Endothelial cell of hepatic sinusoid (primary cell): ENCODE data around the gene C22orf23.
"Not testable (repeated sequence)": the region's sequence is repeated elsewhere in the genome, so short reads cannot be mapped to it uniquely, and the experiment has no call there.

Experiments used
- in situ Hi-C: cut with HindIII; loops from 2 replicates; pipeline ENCODE4 v1.10.0; 2017; ENCODE audit warnings: low sequenced_read_pairs

The C22orf23 gene

DNA sequence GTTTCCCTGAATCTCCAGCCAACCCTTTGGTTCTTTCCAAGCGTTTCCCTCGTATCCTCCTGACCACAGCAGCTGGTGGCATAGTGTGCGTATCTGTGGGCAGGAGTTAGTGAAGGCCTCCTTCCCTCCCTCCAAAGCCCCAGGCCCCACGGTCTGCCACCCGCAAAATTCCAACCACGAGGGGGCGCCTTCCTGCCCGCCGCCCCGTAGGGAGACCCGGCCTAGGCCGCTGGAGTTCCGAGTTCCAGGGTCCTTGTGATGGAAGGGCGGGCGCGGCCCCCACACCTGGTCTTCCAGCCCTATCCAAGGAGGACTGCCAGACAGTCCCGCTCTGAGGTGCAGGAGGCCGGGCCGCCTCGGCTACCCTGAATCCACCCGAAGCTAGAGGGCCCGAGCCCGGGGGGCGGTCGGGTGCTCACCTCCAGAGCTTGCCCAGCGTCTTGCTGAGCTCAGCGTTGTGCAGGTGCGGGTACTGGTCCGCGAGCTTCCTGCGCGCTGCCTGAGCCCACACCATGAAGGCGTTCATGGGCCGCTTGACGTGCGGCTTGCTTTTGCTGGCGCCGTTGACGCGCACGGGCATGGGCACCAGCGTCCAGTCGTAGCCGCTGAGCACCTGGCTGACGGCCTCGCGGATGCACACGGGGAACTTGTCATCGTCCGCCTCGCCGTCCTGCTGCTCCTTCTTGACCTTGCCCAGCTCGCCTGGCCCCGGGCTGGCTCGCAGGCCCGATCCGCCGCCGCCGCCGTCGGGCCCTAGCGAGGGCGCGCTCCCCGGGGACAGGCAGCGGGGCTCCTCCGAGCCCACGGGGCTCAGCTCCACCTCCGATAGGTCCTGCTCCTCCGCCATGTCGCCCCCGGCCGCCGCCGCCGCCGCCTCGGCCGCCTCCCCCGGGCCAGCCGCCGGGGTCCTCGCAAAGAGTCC lies 29.8 kb upstream of the C22orf23 start:
- in situ Hi-C loops: no loop called here

DNA sequence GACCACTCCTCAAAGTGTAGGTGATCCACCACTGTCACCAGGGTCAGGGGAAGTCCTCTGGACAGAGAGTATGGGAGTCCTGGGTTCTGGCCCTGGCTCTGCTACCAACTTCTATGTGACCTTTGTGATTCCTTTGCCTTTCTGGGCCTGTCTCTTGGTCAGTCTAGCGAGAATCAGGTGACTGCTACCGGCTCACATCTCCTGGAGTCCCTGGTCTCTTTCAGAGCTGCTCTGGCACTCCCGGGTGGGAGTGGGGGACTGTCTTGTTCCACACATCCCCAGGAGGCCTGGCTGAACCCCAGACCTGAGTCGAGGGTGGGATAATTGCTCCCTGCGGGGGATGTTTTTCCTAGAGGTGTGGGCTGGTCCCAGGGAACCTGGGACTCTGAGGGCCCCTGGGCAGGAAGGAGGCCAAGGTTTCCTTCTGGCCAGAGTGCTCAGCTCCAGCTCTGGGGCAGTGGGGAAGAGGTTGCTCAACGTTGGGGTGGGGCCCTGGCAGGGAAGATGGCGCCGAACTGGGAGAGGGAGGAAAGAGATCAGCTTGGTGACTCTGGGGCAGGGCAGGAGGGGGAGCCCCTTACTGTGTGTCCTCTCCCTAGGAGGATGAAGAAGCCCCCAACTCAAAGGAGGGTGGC lies 28.9 kb upstream of the C22orf23 start:
- in situ Hi-C loops: no loop called here

DNA sequence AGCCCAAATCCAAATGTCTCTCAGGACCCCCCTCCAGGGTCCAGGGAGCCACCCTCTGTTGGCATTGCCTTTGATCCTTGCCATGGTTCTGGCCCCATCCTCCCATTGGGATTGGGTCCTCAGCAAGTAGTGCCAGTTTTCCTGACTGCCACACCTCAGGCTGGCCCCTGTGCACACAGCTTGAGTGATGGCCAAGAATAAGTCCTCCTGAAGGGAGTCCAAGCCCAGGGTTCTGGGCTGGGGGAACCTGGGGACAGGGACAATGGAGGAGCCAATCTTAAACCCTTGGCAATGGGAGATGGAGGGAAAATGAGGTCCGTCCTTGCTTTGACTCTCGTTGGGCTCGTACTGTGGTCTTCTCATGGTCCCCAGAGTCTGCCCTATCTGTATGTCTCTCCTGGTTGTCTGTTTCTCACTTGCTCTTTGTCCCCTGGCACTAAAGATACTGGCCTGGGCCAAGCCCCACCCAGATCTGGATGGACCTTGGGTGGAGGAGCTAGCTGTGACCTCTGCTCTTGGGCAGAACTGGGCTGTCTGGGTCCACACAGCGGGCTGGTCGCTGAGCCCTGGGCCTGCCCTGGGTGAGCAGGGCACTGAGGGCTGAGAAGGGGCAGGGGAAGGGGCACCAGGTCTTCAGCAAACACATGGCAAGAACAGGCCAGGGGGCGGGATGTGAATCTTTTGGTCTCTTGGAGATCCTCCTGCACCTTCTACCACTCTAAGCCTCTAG lies 28.0 kb upstream of the C22orf23 start:
- in situ Hi-C loops: no loop called here

- in situ Hi-C loops: no loop called here
Observed at GRCh38 chr22:37979782-37980181, 26.4 kb upstream of the C22orf23 start.

- in situ Hi-C loops: no loop called here
Observed at GRCh38 chr22:37976547-37976946, 23.1 kb upstream of the C22orf23 start.

- in situ Hi-C loops: not testable (repeated sequence)
Observed at GRCh38 chr22:37976022-37976421, 22.6 kb upstream of the C22orf23 start.

DNA sequence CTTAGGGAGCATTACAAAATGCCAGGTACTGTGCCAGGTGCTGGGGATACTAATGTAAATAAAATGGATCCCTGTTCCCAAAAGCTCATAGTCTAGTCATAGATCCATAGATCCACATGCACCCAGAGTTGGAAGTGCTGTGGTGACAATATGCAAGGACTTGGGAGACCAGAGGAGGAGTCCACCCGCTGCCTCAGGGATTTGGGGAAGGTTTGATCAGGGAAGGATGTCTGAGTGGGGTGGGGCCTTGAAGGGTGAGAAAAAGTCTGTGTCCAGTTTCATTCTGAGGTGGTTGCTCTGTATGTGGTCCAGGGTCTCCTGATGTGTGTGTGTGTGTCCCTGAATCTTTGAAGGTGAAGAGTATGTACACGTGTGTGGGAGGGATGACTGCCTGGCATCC lies 21.8 kb upstream of the C22orf23 start:
- in situ Hi-C loops: no loop called here

- in situ Hi-C loops: no loop called here
Observed at GRCh38 chr22:37973271-37974170, 20.1 kb upstream of the C22orf23 start.

DNA sequence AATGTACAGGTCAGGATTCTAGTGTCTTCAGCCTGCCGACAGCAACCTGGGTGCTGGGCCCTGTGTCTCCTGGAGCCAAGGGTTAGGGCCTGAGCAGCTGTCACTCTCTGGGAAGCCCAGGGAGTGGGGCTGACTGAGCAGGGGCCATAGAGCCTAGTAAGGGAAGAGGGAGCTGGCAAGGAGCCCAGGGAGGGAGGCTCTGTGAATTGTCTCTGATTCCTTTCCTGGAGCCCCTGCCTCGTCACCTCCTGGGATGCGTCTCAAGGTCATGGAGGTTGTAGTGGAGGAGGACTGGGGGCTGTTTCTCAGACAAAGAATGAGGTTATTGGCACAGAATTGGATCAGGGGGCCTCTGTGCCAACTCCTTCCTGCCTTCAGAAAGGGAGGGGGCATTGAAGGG lies 19.1 kb upstream of the C22orf23 start:
- in situ Hi-C loops: no loop called here

DNA sequence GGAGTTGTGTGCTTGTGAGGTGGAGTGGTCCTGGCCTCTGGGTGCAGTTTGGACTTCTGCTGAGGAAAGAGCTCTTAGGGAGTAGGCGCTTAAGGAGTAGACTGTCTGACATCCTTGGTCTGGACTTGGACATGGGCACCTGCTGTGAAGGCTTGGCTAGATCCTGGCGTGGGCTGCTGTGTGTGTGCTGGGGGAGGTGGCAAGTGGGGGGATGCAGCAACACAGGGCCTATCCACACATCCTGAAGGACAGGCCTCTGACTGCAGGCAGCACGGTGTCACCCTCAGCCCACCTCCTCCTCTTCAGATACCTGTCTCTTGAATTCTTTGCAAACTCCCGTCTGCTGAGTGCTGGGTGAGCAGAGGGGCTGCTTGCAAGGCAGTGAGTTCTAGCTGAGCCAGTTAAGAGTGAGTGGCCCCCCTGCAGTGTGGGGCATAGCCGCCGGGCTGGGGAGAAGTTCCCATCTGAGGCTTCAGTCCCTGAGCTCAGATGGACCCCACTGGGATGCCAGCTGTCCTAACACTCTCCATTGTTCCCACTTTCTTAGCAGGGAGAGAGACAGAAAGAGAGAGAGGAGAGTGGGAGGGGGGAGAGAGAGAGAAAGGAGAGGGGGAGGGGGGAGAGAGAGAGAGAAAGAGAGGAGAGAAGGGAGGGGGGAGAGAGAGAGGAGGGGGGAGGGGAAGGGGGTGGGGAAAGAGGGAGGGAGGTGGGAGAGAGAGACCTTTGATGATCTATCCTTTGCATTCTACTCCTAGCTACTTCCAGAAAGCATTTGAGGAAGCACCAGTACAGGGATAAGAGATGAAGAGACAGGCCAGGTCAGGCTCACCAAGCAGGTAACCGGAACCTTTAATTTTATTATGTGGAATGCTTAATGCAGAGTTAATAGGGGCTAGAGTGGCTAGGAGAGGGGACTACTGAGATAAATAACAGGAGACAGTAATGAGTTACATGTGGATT lies 18.4 kb upstream of the C22orf23 start:
- in situ Hi-C loops: no loop called here

DNA sequence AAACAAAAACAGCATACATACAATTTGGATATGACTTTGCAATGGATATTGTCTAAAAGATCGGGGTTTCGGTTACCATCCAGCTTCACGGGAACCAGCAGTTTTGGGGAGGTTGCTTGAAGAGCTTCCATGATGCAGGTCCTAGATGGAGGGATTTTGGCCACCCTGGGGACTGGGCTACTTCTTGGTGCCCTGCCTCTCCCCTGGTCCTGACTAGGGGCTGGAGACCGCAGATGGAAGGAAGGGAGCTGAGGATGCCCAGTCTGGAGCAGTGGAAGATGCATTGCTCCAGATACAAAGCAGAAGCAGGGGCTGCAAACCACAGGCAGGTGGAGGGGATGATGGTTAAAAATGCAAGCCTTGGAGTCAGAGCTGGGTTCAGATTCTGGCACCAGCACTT lies 17.5 kb upstream of the C22orf23 start:
- in situ Hi-C loops: no loop called here

DNA sequence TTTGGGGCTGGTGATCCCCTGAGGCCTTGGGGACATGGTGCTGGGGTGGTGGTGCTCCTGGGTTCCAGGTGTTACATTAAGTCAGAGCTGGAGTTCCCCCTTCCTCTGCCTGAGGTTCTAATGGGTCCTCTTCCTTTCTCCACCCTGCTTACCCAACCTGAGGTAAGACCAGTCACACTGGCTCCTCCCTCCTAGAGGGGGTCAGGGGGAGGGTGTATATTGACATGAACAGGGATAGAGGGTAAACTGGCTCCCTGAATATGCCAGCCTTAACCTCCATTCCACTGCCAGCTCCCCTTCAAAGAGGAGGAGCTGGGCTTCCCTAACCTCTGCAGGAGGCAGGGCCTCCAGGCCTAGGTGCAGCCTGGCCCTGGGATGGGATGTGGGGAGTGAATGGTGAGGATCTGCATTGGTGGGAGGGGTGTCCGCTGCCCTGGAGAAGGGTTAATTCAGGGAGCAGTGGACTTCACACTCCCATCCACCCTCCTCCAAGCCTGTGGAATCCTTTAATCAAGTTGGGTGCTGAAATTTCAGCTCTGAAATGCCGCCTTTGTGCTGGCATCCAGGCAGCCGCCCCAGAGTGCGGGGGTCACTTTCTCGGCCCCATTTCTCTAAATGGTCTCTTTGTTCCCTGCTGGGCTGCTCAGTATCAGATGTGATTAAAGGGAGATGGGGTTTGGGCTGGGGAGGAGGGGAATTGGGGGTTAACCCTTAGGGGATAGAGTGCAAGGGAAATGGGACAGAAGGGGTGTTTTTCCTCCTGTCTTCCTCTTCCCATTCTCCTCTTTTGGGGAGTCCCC lies 15.3 kb upstream of the C22orf23 start:
- in situ Hi-C loops: loop anchor here (5.0 to 10.0 kb wide), 3 partner anchors 81 to 151 kb away; no protein-coding TSS in a partner anchor

GRCh38 chr22:37967637-37968451 lies 14.4 kb upstream of the C22orf23 start:
- in situ Hi-C loops: loop anchor here (5.0 to 10.0 kb wide), 3 partner anchors 81 to 151 kb away; no protein-coding TSS in a partner anchor

- in situ Hi-C loops: loop anchor here (5.0 to 10.0 kb wide), 3 partner anchors 80 to 150 kb away; no protein-coding TSS in a partner anchor
Observed at GRCh38 chr22:37967147-37967546, 13.7 kb upstream of the C22orf23 start.

- in situ Hi-C loops: loop anchor here (5.0 to 10.0 kb wide), 3 partner anchors 79 to 149 kb away; no protein-coding TSS in a partner anchor
Observed at GRCh38 chr22:37965940-37966664, 12.7 kb upstream of the C22orf23 start.

DNA sequence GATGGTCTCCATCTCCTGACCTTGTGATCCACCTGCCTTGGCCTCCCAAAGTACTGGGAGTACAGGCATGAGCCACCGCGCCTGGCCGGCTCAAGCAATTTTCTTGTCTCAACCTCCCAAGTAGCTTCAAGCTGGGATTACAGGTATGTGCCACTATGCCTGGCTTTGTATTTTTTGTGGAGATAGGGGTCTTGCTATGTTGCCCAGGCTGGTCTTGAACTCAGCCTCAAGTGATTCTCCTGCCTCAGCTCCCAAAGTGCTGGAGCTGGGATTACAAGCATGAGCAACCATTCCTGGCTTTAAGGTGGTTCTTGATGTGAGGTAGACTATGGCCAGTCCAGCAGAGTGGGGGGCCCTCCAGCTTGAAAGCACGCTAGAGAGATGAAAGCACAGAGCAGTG lies 7.7 kb upstream of the C22orf23 start:
- in situ Hi-C loops: loop anchor here (10.0 kb wide), 1 partner anchor 134 kb away; no protein-coding TSS in a partner anchor
